Common myeloid progenitor, CD34-positive (primary cell): ENCODE measurements around the gene CENPC.

Experiments
- CTCF ChIA-PET: fragments of 350-600 bp; sonication (Branson Sonifier 250); formaldehyde crosslinking; loops from one replicate; lab custom pipeline; 2021; ENCODE audit warnings: antibody characterized with exemption; lab: Charles Lee
- POLR2A ChIA-PET: fragments of 350-600 bp; sonication (Branson Sonifier 250); formaldehyde crosslinking; loops from one replicate; lab custom pipeline; 2021; ENCODE audit warnings: antibody characterized with exemption; lab: Charles Lee
- DNase-seq, 3 donors: peaks; one replicate each; pipeline versions ENCODE4 v3.0.0 to v3.0.0-alpha.2; 2013
- H3K27ac ChIP-seq, 2 experiments: 1 replicate in 1 of 2; 2 replicates in 1 of 2; pipeline ENCODE4 v1.7.0; 2013; ENCODE audit warnings: inconsistent platforms in 2 of 2, low read length in 2 of 2, mild to moderate bottlenecking in 2 of 2, low read depth in 1 of 2, moderate library complexity in 1 of 2; ENCODE audit not compliant: severe bottlenecking in 2 of 2, insufficient read depth in 1 of 2, poor library complexity in 1 of 2
- H3K27me3 ChIP-seq, 5 experiments: replicated peaks in 2 of 5; 1 replicate in 3 of 5; 2 replicates in 2 of 5; pipeline versions ENCODE4 v1.6.1 to v1.7.0; 2013; ENCODE audit warnings: low read length in 4 of 5, mild to moderate bottlenecking in 2 of 5, moderate library complexity in 2 of 5, inconsistent platforms in 1 of 5; ENCODE audit not compliant: insufficient read depth in 5 of 5, control insufficient read depth in 4 of 5
- H3K36me3 ChIP-seq, 4 experiments: 1 replicate in 2 of 4; 2 replicates in 2 of 4; pipeline versions ENCODE4 v1.6.1 to v1.7.0; 2013; ENCODE audit warnings: low read length in 3 of 4, control low read depth in 1 of 4, mild to moderate bottlenecking in 1 of 4; ENCODE audit not compliant: control insufficient read depth in 4 of 4, insufficient read depth in 4 of 4
- H3K4me1 ChIP-seq, 4 experiments: 1 replicate in 3 of 4; 2 replicates in 1 of 4; pipeline versions ENCODE4 v1.6.1 to v1.7.1; 2013; ENCODE audit warnings: low read length in 3 of 4, mild to moderate bottlenecking in 3 of 4, control low read depth in 1 of 4, inconsistent platforms in 1 of 4, moderate library complexity in 1 of 4; ENCODE audit not compliant: control insufficient read depth in 4 of 4, insufficient read depth in 4 of 4; ENCODE audit errors: control extremely low read depth in 1 of 4
- H3K4me3 ChIP-seq, 7 experiments: 1 replicate in 4 of 7; 2 replicates in 3 of 7; pipeline versions ENCODE4 v1.5.1 to v1.7.0; 2013; ENCODE audit warnings: mild to moderate bottlenecking in 7 of 7, low read length in 6 of 7, moderate library complexity in 6 of 7, inconsistent platforms in 2 of 7, low read depth in 2 of 7, control low read depth in 1 of 7; ENCODE audit not compliant: insufficient read depth in 4 of 7, control insufficient read depth in 1 of 7; ENCODE audit errors: extremely low read depth in 1 of 7
- H3K9me3 ChIP-seq, 5 experiments: 1 replicate in 4 of 5; 2 replicates in 1 of 5; pipeline versions ENCODE4 v1.6.1 to v1.7.1; 2013; ENCODE audit warnings: low read length in 4 of 5, mild to moderate bottlenecking in 2 of 5, inconsistent platforms in 1 of 5, low read depth in 1 of 5, moderate library complexity in 1 of 5; ENCODE audit not compliant: control insufficient read depth in 4 of 5, insufficient read depth in 2 of 5; ENCODE audit errors: control extremely low read depth in 1 of 5
- WGBS: methylation state at CpG from one replicate; pipeline ENCODE4 v1.1.5; 2013; ENCODE audit not compliant: insufficient coverage; 5-methylcytosine and 5-hydroxymethylcytosine counted together

CENPC gene

GRCh38 chr4:67522851-67523671, 22.2 kb downstream of the CENPC start:
- DNase-seq, result peak in 2 of 3 donors; percentile 43 to 70
- Histone ChIP-seq H3K36me3 (peaks cover 14 to 62% (median 33%) of the 10 kb centered on the region in 4 experiments), H3K27me3 (no peaks in the 10 kb centered on the region), H3K9me3 (peaks cover 0 to 6% (median 0%) of the 10 kb centered on the region in 5 experiments), H3K27ac (peak overlapping the region in 1 of 2 experiments; percentile 38), H3K4me3 (no peak overlapping the region), H3K4me1 (peaks cover 0 to 3% (median 0%) of the 10 kb centered on the region in 4 experiments)
- ChIA-PET POLR2A (no interaction called here), CTCF (no interaction called here)
- 96% methylated on average over 7 of the region's 10 CpGs for WGBS

- POLR2A ChIA-PET, result no interaction called here
- WGBS, result 100% methylated on average over 1 of the region's 2 CpGs
These were observed 23.1 kb downstream of the CENPC start for GRCh38 chr4:67522230-67522629.

GRCh38 chr4:67521506-67521905, 23.8 kb downstream of the CENPC start:
- H3K4me3 ChIP-seq, result no peak overlapping the region
- no peaks in the 10 kb centered on the region for H3K27me3 ChIP-seq
- no peak overlapping the region for H3K27ac ChIP-seq
- H3K4me1 ChIP-seq, result peaks cover 0 to 3% (median 0%) of the 10 kb centered on the region in 4 experiments
- DNase-seq, result peak in 1 of 3 donors; percentile 13
- peaks cover 0 to 6% (median 0%) of the 10 kb centered on the region in 5 experiments for H3K9me3 ChIP-seq
- CTCF ChIA-PET, result no interaction called here
- peaks cover 13 to 60% (median 34%) of the 10 kb centered on the region in 4 experiments for H3K36me3 ChIP-seq
- no CpG with 5 or more reads among the region's 1 CpG for WGBS
- POLR2A ChIA-PET, result no interaction called here

More at GRCh38 chr4:67522230-67522629, 23.1 kb downstream of the CENPC start:
- Histone ChIP-seq H3K27me3 (no peaks in the 10 kb centered on the region), H3K9me3 (peaks cover 0 to 6% (median 0%) of the 10 kb centered on the region in 5 experiments), H3K27ac (peak overlapping the region in 1 of 2 experiments; percentile 25), H3K4me3 (no peak overlapping the region), H3K4me1 (peaks cover 0 to 3% (median 0%) of the 10 kb centered on the region in 4 experiments), H3K36me3 (peaks cover 14 to 64% (median 35%) of the 10 kb centered on the region in 4 experiments)
- CTCF ChIA-PET, result no interaction called here
- no peak for DNase-seq

GRCh38 chr4:67520141-67520540, 25.2 kb downstream of the CENPC start:
- H3K27me3 ChIP-seq, result no peaks in the 10 kb centered on the region
- H3K9me3 ChIP-seq, result peaks cover 0 to 6% (median 0%) of the 10 kb centered on the region in 5 experiments
- ChIA-PET CTCF (interaction anchor here (1.3 kb wide), 1 partner anchor 19 kb away, joined by 3 read pairs; no protein-coding TSS in a partner anchor), POLR2A (no interaction called here)
- no peak for DNase-seq
- H3K27ac ChIP-seq, result no peak overlapping the region
- peaks cover 0 to 3% (median 0%) of the 10 kb centered on the region in 4 experiments for H3K4me1 ChIP-seq
- 97% methylated on average over 4 of the region's 5 CpGs for WGBS
- peaks cover 11 to 56% (median 37%) of the 10 kb centered on the region in 4 experiments for H3K36me3 ChIP-seq
- H3K4me3 ChIP-seq, result no peak overlapping the region

GRCh38 chr4:67512501-67512900, 32.8 kb downstream of the CENPC start:
- H3K36me3 ChIP-seq, result peaks cover 17 to 60% (median 46%) of the 10 kb centered on the region in 4 experiments
- peak; percentile 8 to 66 (median 49) for DNase-seq
- WGBS, result 10% methylated on average over 2 of the region's 3 CpGs
- no peaks in the 10 kb centered on the region for H3K9me3 ChIP-seq
- CTCF ChIA-PET, result interaction anchor here (0.9 to 1.0 kb wide), 2 partner anchors 10 to 15 kb away, joined by 3 to 4 read pairs; no protein-coding TSS in a partner anchor
- H3K4me3 ChIP-seq, result no peak overlapping the region
- H3K4me1 ChIP-seq, result peaks cover 0 to 18% (median 9%) of the 10 kb centered on the region in 4 experiments
- POLR2A ChIA-PET, result no interaction called here
- no peaks in the 10 kb centered on the region for H3K27me3 ChIP-seq
- H3K27ac ChIP-seq, result no peak overlapping the region

- no peak for DNase-seq
- Histone ChIP-seq H3K4me1 (peaks cover 0 to 7% (median 3%) of the 10 kb centered on the region in 4 experiments), H3K36me3 (peaks cover 5 to 62% (median 40%) of the 10 kb centered on the region in 4 experiments), H3K4me3 (no peak overlapping the region), H3K27me3 (no peaks in the 10 kb centered on the region), H3K9me3 (no peaks in the 10 kb centered on the region), H3K27ac (no peak overlapping the region)
- ChIA-PET POLR2A (no interaction called here), CTCF (interaction anchor here (1.0 to 1.7 kb wide), 4 partner anchors 8 to 43 kb away, joined by 3 to 5 read pairs (median 4); no protein-coding TSS in a partner anchor)
- 100% methylated on average over 1 of the region's 2 CpGs for WGBS
These were observed 44.9 kb downstream of the CENPC start for GRCh38 chr4:67500373-67500772.
